PC-9 (cell line): ENCODE results near the gene ST6GALNAC3. TPM values are rescaled to one million over a fixed set of nuclear protein-coding genes. Genes with fewer than 3 reads are reported as not detected.
"Not testable (repeated sequence)": the region's sequence is repeated elsewhere in the genome, so short reads cannot be mapped to it uniquely, and the experiment has no call there.

Source experiments
- BruUV-seq: library from RNA; stranded (reverse); fragments of 400-500 nt; replicated peaks from 2 replicates; lab custom pipeline; 2021; lab: Mats Ljungman, UMichigan
- CTCF ChIA-PET: fragments of 300-600 bp; sonication (Branson Sonifier 250); formaldehyde crosslinking; loops from one replicate; lab custom pipeline; 2022; ENCODE audit warnings: antibody characterized with exemption; lab: Charles Lee
- POLR2A ChIA-PET: fragments of 300-600 bp; sonication (Branson Sonifier 250); formaldehyde crosslinking; loops from one replicate; lab custom pipeline; 2022; ENCODE audit warnings: antibody characterized with exemption; ENCODE audit not compliant: unreplicated experiment; lab: Charles Lee
- DNase-seq, 2 experiments: peaks; one replicate each; pipeline versions ENCODE4 v3.0.0 to v3.0.0-alpha.2; 2015 to 2022; ENCODE audit warnings: mixed read lengths in 1 of 2
- H2AFZ ChIP-seq: fragments of 200-600 bp; sonication (generic); 2 replicates; pipeline ENCODE4 v1.8.1; 2017; ENCODE audit warnings: antibody characterized with exemption
- H3F3A ChIP-seq: fragments of 200-600 bp; sonication (generic); 2 replicates; pipeline ENCODE4 v1.8.1; 2017; ENCODE audit warnings: antibody characterized with exemption, mild to moderate bottlenecking, low read depth; ENCODE audit not compliant: insufficient read depth
- H3K27ac ChIP-seq: fragments of 200-600 bp; sonication (generic); 2 replicates; pipeline ENCODE4 v1.6.1; 2016; ENCODE audit warnings: mixed run types
- H3K27me3 ChIP-seq: fragments of 200-600 bp; sonication (generic); 2 replicates; pipeline ENCODE4 v1.6.1; 2016; ENCODE audit warnings: low read depth, mixed run types; ENCODE audit not compliant: insufficient read depth
- H3K36me3 ChIP-seq: fragments of 200-600 bp; sonication (generic); 2 replicates; pipeline ENCODE4 v1.6.1; 2016; ENCODE audit warnings: low read depth, mixed run types
- H3K4me1 ChIP-seq: fragments of 200-600 bp; sonication (generic); replicated peaks from 2 replicates; pipeline ENCODE4 v1.6.1; 2016; ENCODE audit warnings: mixed run types; ENCODE audit not compliant: insufficient read depth
- H3K4me2 ChIP-seq: fragments of 200-600 bp; sonication (generic); 2 replicates; pipeline ENCODE4 v1.6.1; 2017; ENCODE audit warnings: mixed run types
- H3K4me3 ChIP-seq: fragments of 200-600 bp; sonication (generic); 2 replicates; pipeline ENCODE4 v1.6.1; 2016; ENCODE audit warnings: mixed run types
- H3K79me2 ChIP-seq: fragments of 200-600 bp; sonication (generic); 2 replicates; pipeline ENCODE4 v1.6.1; 2017; ENCODE audit warnings: low read depth, mixed run types
- H3K9me2 ChIP-seq: fragments of 200-600 bp; sonication (generic); 2 replicates; pipeline ENCODE4 v1.8.1; 2017; ENCODE audit warnings: mild to moderate bottlenecking; ENCODE audit not compliant: insufficient read depth
- H3K9me3 ChIP-seq: fragments of 200-600 bp; sonication (generic); 2 replicates; pipeline ENCODE4 v1.8.1; 2016; ENCODE audit warnings: low read depth; ENCODE audit not compliant: insufficient read depth
- H4K20me1 ChIP-seq: fragments of 200-600 bp; sonication (generic); 2 replicates; pipeline ENCODE4 v1.8.1; 2017; ENCODE audit not compliant: insufficient read depth
- CTCF ChIP-seq: fragments of 200-600 bp; sonication (generic); conservative IDR thresholded peaks from 2 replicates; pipeline ENCODE4 v1.6.1; 2017; ENCODE audit warnings: mixed run types, antibody characterized with exemption, mild to moderate bottlenecking, moderate library complexity
- EZH2 ChIP-seq: fragments of 200-600 bp; sonication (generic); IDR thresholded peaks from 2 replicates; pipeline ENCODE4 v1.8.0; 2017; ENCODE audit warnings: antibody characterized with exemption, low read depth
- intact Hi-C: fragments of 100-400 bp; cut with micrococcal nuclease; formaldehyde crosslinking; loops from one replicate; pipeline ENCODE4 v1.10.0; 2022; ENCODE audit not compliant: unreplicated experiment
- total RNA-seq: library from RNA; stranded (reverse); gene quantifications from 2 replicates; pipeline ENCODE4 v1.2.3, GENCODE V29; 2021

ST6GALNAC3 gene
- total RNA-seq, 1 experiment from 2014 or later: 0.04 TPM

- ChIA-PET CTCF (no interaction called here), POLR2A (no interaction called here)
- Histone ChIP-seq H3K36me3 (no peaks in the 10 kb centered on the region), H3K79me2 (no peaks in the 10 kb centered on the region), H3K4me1 (no peaks in the 10 kb centered on the region), H4K20me1 (no peaks in the 10 kb centered on the region), H3K4me3 (no peak overlapping the region), H2AFZ (no peak overlapping the region), H3F3A (no peaks in the 10 kb centered on the region), H3K4me2 (no peak overlapping the region), H3K9me3 (no peaks in the 10 kb centered on the region), H3K27me3 (no peaks in the 10 kb centered on the region), H3K9me2 (peaks cover 2% of the 10 kb centered on the region; the same call in 1 of the 2 replicates), H3K27ac (no peak overlapping the region)
- TF ChIP-seq EZH2: no peak
- TF ChIP-seq CTCF: no peak
- no peak for DNase-seq
- no TSS peak for BruUV-seq
- intact Hi-C loops: no loop called here
Observed at GRCh38 chr1:76337542-76338219, 263.1 kb downstream of the ST6GALNAC3 start.

DNA sequence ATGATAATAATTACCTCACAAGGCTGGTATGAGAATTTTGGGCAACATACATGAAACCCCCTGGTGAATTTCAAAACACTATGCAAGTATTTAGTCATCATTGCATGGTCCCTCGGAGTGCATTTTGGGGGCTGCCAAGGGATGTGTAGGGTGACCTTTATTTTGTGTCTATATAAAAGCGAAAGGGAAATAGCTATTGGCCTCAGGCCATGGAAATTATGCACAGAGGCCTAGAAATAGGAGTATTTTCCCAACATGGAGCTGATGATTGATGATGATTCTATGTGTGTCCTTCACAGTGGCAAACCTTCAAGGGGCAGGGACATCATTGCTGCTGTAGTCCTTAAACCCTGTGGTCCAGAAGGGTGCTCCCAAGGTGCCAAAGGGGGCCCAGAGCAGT is 265.5 kb downstream of the ST6GALNAC3 start:
- intact Hi-C loops: no loop called here
- ChIA-PET CTCF (no interaction called here), POLR2A (no interaction called here)

DNA sequence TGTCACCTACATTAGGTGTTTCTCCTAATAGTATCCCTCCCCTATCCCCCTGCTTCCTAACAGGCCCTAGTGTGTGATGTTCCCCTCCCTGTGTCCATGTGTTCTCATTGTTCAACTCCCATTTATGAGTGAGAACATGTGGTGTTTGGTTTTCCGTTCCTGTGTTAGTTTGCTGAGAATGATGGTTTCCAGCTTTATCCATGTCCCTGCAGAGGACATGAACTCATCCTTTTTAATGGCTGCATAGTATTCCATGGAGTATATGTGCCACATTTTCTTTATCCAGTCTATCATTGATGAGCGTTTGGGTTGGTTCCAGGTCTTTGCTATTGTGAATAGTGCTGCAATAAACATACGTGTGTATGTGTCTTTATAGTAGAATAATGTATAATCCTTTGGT is 267.3 kb downstream of the ST6GALNAC3 start:
- BruUV-seq, H4K20me1 ChIP-seq, CTCF ChIA-PET, H3F3A ChIP-seq, H3K4me3 ChIP-seq, H3K9me2 ChIP-seq, H3K79me2 ChIP-seq, H3K27me3 ChIP-seq, DNase-seq, H3K9me3 ChIP-seq, H3K4me1 ChIP-seq, H3K4me2 ChIP-seq, intact Hi-C loops, H3K27ac ChIP-seq, H3K36me3 ChIP-seq, POLR2A ChIA-PET, H2AFZ ChIP-seq: not testable (repeated sequence)

More for the DNA sequence above, 265.5 kb downstream of the ST6GALNAC3 start:
- no peaks in the 10 kb centered on the region for H3K4me1 ChIP-seq
- H2AFZ ChIP-seq: no peak overlapping the region
- H3K27me3 ChIP-seq: no peaks in the 10 kb centered on the region
- H4K20me1 ChIP-seq: no peaks in the 10 kb centered on the region
- H3K9me2 ChIP-seq: peaks cover 2% of the 10 kb centered on the region; the same call in 1 of the 2 replicates
- TF ChIP-seq EZH2: no peak
- TF ChIP-seq CTCF: no peak
- no peaks in the 10 kb centered on the region for H3K79me2 ChIP-seq
- H3K9me3 ChIP-seq: no peaks in the 10 kb centered on the region
- no peak for DNase-seq
- H3K4me2 ChIP-seq: no peak overlapping the region
- no peaks in the 10 kb centered on the region for H3K36me3 ChIP-seq
- BruUV-seq: no TSS peak
- no peak overlapping the region for H3K27ac ChIP-seq
- no peaks in the 10 kb centered on the region for H3F3A ChIP-seq
- H3K4me3 ChIP-seq: no peak overlapping the region

- H3K36me3 ChIP-seq: no peaks in the 10 kb centered on the region
- H3K79me2 ChIP-seq: no peaks in the 10 kb centered on the region
- no peak overlapping the region for H3K4me3 ChIP-seq
- no peaks in the 10 kb centered on the region for H3K9me3 ChIP-seq
- no peaks in the 10 kb centered on the region for H4K20me1 ChIP-seq
- H3K27ac ChIP-seq: no peak overlapping the region
- TF ChIP-seq EZH2: no peak
- no peak for TF ChIP-seq CTCF
- no peak overlapping the region for H3K4me2 ChIP-seq
- H2AFZ ChIP-seq: no peak overlapping the region
- no peaks in the 10 kb centered on the region for H3K4me1 ChIP-seq
- intact Hi-C loops: no loop called here
- no peaks in the 10 kb centered on the region for H3K27me3 ChIP-seq
- no TSS peak for BruUV-seq
- ChIA-PET CTCF (no interaction called here), POLR2A (no interaction called here)
- H3K9me2 ChIP-seq: peaks cover 2% of the 10 kb centered on the region; the same call in 1 of the 2 replicates
- no peak for DNase-seq
- H3F3A ChIP-seq: no peaks in the 10 kb centered on the region
Observed at GRCh38 chr1:76343356-76343755, 268.8 kb downstream of the ST6GALNAC3 start.
